Measurements from ENCODE around the gene PRH1. TPM values are rescaled to one million over a fixed set of nuclear protein-coding genes. Genes with fewer than 3 reads are reported as not detected.
A peak's percentile ranks its signal among the peaks of the same experiment; 100 is the strongest.

The PRH1 gene
- 3.9 TPM for total RNA-seq

DNA sequence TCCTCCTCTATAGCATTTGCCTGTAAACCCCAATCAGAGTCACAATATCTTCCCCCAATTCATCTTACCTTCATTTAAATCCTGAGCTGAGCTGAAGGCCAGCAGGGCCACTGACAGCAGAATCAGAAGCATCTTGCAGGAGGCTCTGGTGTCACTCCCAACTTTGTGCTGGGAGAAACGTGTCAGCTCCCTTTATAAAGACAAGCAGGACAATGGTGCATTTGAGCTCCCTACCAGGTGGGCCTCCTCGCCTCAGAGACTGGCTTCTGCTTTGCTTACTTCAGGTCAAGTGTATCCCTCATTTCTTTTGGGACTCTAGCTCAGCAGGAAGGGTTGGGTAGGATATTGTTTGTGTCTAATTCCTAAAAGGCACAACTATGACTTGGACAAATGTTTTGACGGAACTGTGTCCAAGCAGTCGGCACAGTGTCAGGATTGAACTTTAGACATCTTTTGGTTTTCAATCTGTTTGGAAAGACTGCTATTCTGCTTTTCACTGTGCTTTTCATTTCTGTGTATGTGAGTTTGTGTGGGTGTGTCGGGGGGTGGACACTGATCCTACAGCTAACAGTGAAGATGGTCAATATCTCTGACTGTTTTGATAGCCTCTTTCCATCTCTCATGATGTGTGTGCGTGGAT is at the start of gene PRH1:
Gene PRH1 (minus strand): TSS at position 170 of the 640 bp plus-strand sequence. CDS start 38 bp downstream, at position 132.
- ATAC-seq (peak; percentile 33), DNase-seq (ENCODE audit: low spot score) (no peak)

GRCh38 chr12:10928746-10929286 is 44.8 kb upstream of the PRH1 start, which contains the start of gene PRH2:
Gene PRH2, plus strand, starts transcription at chr12:10929236. Its CDS starts 38 bp downstream, at chr12:10929274.
- DNase-seq (ENCODE audit: low spot score) (no peak), ATAC-seq (peak; percentile 80)

- DNase-seq (ENCODE audit: low spot score): no peak
- ATAC-seq: no peak
Observed at GRCh38 chr12:10926269-10926668, 42.2 kb upstream of the PRH1 start.

DNA sequence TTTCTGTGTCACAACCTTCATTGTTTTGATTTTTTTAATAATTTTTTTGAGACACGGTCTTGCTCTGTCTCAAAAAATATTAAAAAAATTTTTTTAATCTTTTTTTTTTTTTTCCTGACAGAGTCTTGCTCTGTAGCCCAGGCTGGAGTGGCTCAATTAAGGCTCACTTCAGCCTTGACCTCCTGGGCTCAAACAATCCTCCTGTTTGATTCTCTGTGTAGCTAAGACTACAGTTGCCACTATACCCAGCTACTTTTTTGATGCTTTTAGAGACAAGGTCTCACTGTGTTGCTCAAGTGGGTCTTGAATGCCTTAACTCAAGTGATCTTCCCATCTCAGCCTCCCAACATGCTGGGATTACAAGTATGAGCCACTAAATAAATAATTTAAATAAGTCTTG is 35.8 kb upstream of the PRH1 start:
- no peak for ATAC-seq
- no peak for DNase-seq (ENCODE audit: low spot score)

DNA sequence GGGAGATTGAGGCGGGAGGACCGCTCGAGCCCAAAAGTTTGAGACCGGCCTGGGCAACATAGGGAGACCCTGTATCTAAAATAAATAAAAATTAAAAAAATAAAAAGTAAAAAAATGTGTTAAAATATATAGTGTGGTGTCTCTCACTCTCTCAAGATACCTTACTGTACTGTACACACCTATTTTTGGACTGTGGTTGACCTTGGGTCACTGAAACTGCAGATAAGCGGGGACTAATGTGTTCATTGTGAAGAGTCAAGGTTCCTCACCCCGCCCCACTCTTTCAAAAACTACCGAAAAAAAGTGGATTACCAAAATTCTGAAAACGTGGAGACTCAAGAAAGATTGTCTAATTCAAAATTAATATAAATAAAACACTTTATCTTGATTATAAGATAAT is 26.3 kb upstream of the PRH1 start:
- no peak for DNase-seq (ENCODE audit: low spot score)
- ATAC-seq: no peak

GRCh38 chr12:10909462-10909861 is 25.4 kb upstream of the PRH1 start, which contains the start of gene TAS2R13:
Gene TAS2R13, minus strand, starts transcription at chr12:10909562. Its CDS starts 264 bp downstream, at chr12:10909298.
- no peak for ATAC-seq
- no peak for DNase-seq (ENCODE audit: low spot score)

GRCh38 chr12:10904686-10905085 is 20.6 kb upstream of the PRH1 start:
- ATAC-seq (no peak), DNase-seq (ENCODE audit: low spot score) (no peak)

DNA sequence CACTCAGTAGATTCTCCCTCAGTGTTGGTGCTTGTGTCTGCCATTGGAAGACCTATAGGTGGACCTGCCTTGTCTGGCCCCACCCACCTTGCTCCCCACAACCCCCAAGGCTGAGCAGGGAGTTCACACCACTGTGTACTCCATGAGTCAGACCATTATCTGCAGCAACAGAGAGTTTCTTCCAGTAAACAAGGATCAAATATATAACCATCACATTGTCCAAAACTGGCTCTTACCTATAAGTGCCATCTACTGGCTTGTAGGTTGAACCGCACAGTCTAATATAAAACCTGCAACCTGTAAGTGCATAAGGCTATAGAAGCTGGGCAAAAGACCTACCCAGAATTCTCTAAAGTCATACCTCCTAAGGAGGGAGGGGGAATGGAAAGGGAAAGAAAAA is 17.4 kb upstream of the PRH1 start:
- DNase-seq (ENCODE audit: low spot score) (no peak), ATAC-seq (peak; percentile 58)

DNA sequence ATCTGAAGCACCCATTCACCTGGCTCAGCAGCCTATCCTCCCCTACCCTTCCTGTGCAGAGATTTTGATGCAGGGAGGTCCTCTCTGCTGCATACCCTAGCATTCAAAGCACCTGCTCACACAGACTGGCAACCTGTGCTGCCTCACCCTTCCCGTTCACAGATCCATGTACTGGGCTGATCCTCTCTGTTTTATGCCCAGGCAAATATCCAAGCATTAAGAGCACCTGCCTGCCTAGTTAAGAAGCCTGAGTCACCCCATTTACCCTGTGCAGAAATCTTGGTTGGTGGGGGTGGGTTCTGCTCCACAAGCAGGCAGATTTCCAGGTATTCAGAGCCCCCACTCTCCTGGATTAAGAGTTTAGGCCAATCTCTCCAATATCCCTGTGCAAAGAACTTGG is 16.9 kb upstream of the PRH1 start:
- DNase-seq (ENCODE audit: low spot score) (no peak), ATAC-seq (no peak)

DNA sequence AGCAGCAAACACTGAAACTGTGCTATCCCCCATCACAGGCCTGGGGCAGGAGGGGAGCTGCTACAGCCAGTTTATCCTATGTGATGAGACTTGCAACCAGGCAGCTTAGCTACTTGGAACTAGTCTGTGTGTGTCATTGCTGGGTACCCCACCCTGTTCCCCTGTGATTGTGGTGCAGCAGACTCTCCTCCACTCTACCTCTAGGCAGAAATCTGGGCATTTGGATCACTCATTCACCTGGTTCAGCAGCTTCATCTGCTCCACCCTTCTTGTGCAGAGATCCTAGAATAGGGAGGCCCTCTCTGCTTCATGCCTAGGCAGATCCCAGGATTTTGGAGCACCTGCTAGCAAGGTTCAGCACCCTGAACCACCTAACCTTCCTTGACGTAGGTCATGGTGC is 16.5 kb upstream of the PRH1 start:
- no peak for ATAC-seq
- DNase-seq (ENCODE audit: low spot score): no peak

GRCh38 chr12:10896854-10897253 is 12.8 kb upstream of the PRH1 start:
- ATAC-seq: peak; percentile 52

GRCh38 chr12:10891937-10892336 is 7.9 kb upstream of the PRH1 start:
- peak; percentile 97 for ATAC-seq
- peak; percentile 86 for DNase-seq (ENCODE audit: low spot score)

More at GRCh38 chr12:10896854-10897253, 12.8 kb upstream of the PRH1 start:
- peak; percentile 49 for DNase-seq (ENCODE audit: low spot score)

DNA sequence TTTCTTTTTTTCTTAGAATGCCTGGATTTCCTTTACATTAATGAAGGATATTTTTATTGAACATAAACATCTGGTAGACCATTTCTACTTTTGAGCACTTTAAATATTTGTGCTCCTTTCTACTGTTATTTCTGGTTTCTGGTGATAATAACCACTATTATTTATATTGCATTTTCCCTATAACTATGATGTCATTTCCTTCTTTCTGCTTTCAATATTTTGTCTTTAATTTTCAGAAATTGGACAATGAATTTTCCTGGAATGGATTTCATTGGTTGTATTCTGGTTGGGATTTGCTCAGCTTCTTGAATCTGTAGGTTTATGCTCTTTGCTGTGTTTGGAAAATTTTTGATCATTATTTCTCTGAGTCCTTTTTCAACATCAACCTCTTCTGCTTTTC is 5.2 kb upstream of the PRH1 start:
- DNase-seq (ENCODE audit: low spot score) (no peak), ATAC-seq (no peak)

DNA sequence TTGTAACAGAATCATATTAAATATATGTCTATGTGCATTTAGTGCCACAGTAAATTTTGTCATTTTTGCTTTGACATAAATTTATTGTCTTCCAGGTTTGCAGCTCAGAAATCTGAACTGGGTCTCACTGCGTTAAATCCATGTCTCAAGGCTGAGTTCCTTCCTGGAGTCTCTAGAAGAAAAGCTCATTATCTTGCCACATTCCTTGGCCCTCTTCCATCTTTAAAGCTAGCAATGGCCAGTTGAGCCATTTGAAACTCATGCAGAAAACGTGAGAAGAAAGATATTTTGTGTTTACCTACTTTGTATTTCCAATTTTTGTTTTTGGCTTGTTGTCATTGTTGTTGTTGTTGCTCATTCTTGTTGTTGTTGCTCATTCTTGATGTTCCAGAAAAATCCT is 10.7 kb downstream of the PRH1 start:
- DNase-seq (ENCODE audit: low spot score) (no peak), ATAC-seq (no peak)

DNA sequence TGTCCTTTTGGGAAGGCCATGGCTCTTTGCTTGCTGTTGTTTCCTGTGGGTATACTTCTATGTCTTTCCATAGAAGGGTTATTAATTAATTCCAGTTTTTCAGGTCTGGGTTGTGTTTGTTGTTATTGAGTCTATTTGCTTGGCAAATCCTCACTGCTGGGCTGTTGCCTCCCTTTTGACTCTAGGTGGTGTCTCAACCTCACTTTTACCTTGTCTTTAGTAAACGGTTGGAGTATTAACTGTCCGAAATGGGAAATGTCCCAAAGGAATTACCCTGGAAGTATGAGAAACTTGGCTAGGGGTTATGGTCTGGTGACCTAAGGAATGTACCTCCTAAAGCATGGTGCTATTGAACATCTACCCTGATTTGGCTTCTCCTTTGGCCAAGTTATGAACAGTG is 16.7 kb downstream of the PRH1 start:
- no peak for DNase-seq (ENCODE audit: low spot score)
- peak; percentile 96 for ATAC-seq

DNA sequence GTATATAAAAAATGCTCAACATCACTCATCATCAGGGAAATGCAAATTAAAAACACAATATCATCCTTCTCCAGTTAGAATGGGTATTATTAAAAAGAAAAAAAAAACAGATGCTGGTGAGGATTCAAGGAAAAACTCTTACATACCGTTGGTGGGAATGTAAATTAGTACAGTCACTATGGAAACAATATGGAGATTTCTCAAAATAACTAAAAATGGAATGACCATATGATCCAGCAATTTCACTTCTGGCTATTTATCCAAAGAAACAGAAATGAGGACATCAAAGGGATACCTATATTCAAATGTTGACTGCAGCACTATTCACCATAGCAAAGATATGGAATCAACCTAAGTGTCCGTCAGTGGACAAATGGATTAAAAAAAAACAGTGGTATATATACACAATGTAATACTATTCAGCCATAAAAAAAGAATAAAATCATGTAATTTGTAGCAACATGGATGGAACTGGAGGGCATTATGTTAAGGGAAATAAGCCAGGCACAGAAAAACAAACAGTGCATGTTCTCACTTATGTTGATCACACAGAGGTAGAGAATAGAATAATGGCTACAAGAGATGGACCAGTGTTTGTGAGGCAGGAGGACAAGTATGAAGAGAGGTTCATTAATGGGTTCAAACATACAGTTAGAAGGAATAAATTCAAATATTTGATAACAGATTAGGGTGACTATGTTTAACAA is 20.4 kb downstream of the PRH1 start:
- ATAC-seq (no peak), DNase-seq (ENCODE audit: low spot score) (no peak)

DNA sequence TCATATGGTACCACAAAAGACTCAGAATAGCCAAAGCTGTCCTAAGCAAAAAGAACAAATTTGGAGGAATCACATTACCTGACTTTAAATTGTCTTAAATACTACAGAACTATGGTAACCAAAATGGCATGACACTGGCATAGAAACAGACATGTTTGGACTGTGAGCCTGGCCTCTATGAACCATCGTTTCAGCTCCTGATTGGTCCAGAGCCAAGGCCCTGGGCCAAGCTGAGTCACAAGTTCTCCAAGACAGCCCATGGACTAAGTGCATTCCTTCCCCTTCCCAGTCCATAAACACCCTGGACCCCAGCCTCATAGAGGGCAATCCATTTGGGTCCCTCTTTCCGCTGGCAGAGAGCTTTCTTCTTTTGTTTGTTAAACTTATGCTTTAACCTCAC is 22.7 kb downstream of the PRH1 start:
- DNase-seq (ENCODE audit: low spot score): no peak
- ATAC-seq: no peak

- no peak for ATAC-seq
- DNase-seq (ENCODE audit: low spot score): no peak
Observed at GRCh38 chr12:10855807-10856206, 28.2 kb downstream of the PRH1 start.

DNA sequence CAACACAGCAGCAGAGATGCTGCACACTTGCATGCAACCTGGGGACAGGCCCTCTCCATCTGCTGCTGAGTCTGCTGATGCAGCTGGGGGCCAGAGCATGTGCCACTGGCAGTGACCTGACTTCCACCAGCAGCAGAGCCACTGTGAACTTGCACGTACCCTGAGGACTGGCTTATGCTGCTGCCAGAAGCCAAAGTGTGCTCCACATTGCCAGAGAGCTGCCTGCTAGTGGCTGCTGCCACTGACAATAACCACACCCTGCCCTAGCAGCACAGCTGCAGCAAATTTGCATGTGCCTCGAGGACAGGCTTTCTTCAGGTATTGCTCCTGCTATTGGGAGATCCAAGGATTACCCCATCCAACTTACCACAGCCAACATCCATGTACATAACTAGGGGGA is 30.3 kb downstream of the PRH1 start:
- ATAC-seq (no peak), DNase-seq (ENCODE audit: low spot score) (no peak)

- DNase-seq (ENCODE audit: low spot score) (no peak), ATAC-seq (no peak)
Observed at GRCh38 chr12:10851243-10851858, 32.7 kb downstream of the PRH1 start.

DNA sequence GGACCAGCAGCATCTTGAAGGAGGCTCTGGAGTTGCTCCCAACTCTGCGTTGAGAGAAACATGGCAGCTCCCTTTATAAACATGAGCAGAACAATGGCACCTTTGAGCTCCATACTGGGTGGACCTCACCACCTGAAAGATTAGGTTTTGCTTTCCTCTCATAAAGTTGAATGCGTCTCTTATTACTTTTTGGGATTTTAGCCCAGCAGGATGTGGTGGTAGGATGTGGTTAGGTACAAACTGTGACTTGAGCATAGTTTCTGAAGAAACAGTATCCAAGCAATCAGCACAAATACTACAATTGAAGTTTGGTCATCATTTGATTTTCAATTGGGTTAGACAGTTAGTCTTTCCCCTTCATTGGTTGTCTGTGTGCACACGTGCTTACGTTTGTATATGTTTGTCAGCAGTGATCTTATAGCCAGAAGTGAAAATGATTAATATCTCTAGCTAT is 34.6 kb downstream of the PRH1 start, which contains the start of gene PRR4:
Gene PRR4 (minus strand): TSS at position 51 of the 454 bp plus-strand sequence. CDS start 38 bp downstream, at position 13.
- ATAC-seq (no peak), DNase-seq (ENCODE audit: low spot score) (no peak)

Measured in left lobe of liver (tissue), 2 donors.